Nephron progenitor cell (in vitro differentiated cells): ENCODE measurements around the gene AKR1E2.

Experiments
- DNase-seq: peaks from one replicate; pipeline ENCODE4 v3.0.0; 2021
- H3K27ac Mint-ChIP-seq: 2 replicates; pipeline ENCODE4 v1.8.0; 2021; ENCODE audit warnings: mild to moderate bottlenecking, moderate library complexity, mixed read lengths
- H3K27me3 Mint-ChIP-seq: 2 replicates; pipeline ENCODE4 v1.8.0; 2021; ENCODE audit warnings: mild to moderate bottlenecking, low read depth, mixed read lengths; ENCODE audit not compliant: poor library complexity
- H3K36me3 Mint-ChIP-seq: 2 replicates; pipeline ENCODE4 v1.8.0; 2021; ENCODE audit warnings: low read depth, mixed read lengths
- H3K4me1 Mint-ChIP-seq: 2 replicates; pipeline ENCODE4 v1.8.0; 2021; ENCODE audit warnings: mixed read lengths
- H3K4me3 Mint-ChIP-seq: 2 replicates; pipeline ENCODE4 v1.8.0; 2021; ENCODE audit warnings: mild to moderate bottlenecking, moderate library complexity, mixed read lengths
- H3K9me3 Mint-ChIP-seq: 2 replicates; pipeline ENCODE4 v1.8.0; 2021; ENCODE audit warnings: mild to moderate bottlenecking, moderate library complexity, mixed read lengths
- CTCF ChIP-seq: fragments of 200-600 bp; sonication (generic); IDR thresholded peaks from 2 replicates; pipeline ENCODE4 v1.5.0; 2021; ENCODE audit warnings: antibody characterized with exemption

AKR1E2 gene

GRCh38 chr10:4825456-4825867, 545 bp upstream of the AKR1E2 start:
- peaks cover 5% of the 10 kb centered on the region for H3K27me3 Mint-ChIP-seq
- no peak for TF ChIP-seq CTCF
- DNase-seq = no peak
- H3K4me1 Mint-ChIP-seq = peaks cover 27% of the 10 kb centered on the region
- H3K36me3 Mint-ChIP-seq = no peaks in the 10 kb centered on the region
- H3K4me3 Mint-ChIP-seq = peak overlapping the region; percentile 54
- peaks cover 30% of the 10 kb centered on the region for H3K9me3 Mint-ChIP-seq
- H3K27ac Mint-ChIP-seq = no peak overlapping the region

- Mint-ChIP-seq H3K27me3 (peaks cover 3% of the 10 kb centered on the region), H3K4me1 (peaks cover 30% of the 10 kb centered on the region), H3K36me3 (peaks cover 4% of the 10 kb centered on the region), H3K4me3 (peak overlapping the region; percentile 76), H3K27ac (no peak overlapping the region), H3K9me3 (peaks cover 28% of the 10 kb centered on the region)
- DNase-seq = no peak
- TF ChIP-seq CTCF = no peak
These were observed 851 bp downstream of the AKR1E2 start for GRCh38 chr10:4826792-4827324.

- no peak for DNase-seq
- H3K36me3 Mint-ChIP-seq = peaks cover 4% of the 10 kb centered on the region
- H3K27ac Mint-ChIP-seq = no peak overlapping the region
- H3K4me3 Mint-ChIP-seq = peak overlapping the region; percentile 18
- TF ChIP-seq CTCF = no peak
- peaks cover 30% of the 10 kb centered on the region for H3K4me1 Mint-ChIP-seq
- peaks cover 29% of the 10 kb centered on the region for H3K9me3 Mint-ChIP-seq
- H3K27me3 Mint-ChIP-seq = peaks cover 3% of the 10 kb centered on the region
These were observed 2.0 kb downstream of the AKR1E2 start for GRCh38 chr10:4828005-4828404.

- Mint-ChIP-seq H3K36me3 (peaks cover 4% of the 10 kb centered on the region), H3K4me1 (peaks cover 30% of the 10 kb centered on the region), H3K9me3 (peaks cover 14% of the 10 kb centered on the region), H3K27ac (no peak overlapping the region), H3K27me3 (peaks cover 3% of the 10 kb centered on the region), H3K4me3 (no peak overlapping the region)
- DNase-seq = no peak
- TF ChIP-seq CTCF = no peak
These were observed 4.5 kb downstream of the AKR1E2 start for GRCh38 chr10:4830551-4830950.

GRCh38 chr10:4831091-4831490, 5.1 kb downstream of the AKR1E2 start:
- H3K27me3 Mint-ChIP-seq = no peaks in the 10 kb centered on the region
- peaks cover 30% of the 10 kb centered on the region for H3K4me1 Mint-ChIP-seq
- H3K9me3 Mint-ChIP-seq = peaks cover 11% of the 10 kb centered on the region
- no peak overlapping the region for H3K27ac Mint-ChIP-seq
- no peak overlapping the region for H3K4me3 Mint-ChIP-seq
- peaks cover 6% of the 10 kb centered on the region for H3K36me3 Mint-ChIP-seq
- no peak for DNase-seq
- no peak for TF ChIP-seq CTCF

- Mint-ChIP-seq H3K4me1 (peaks cover 12% of the 10 kb centered on the region), H3K36me3 (peaks cover 13% of the 10 kb centered on the region), H3K27ac (no peak overlapping the region), H3K27me3 (no peaks in the 10 kb centered on the region), H3K9me3 (peaks cover 6% of the 10 kb centered on the region), H3K4me3 (no peak overlapping the region)
- no peak for DNase-seq
- TF ChIP-seq CTCF = no peak
These were observed 7.3 kb downstream of the AKR1E2 start for GRCh38 chr10:4833286-4833685.
